Breast epithelium (tissue), 4 donors: ENCODE results near the gene BCL2L1. TPM values are rescaled to one million over a fixed set of nuclear protein-coding genes. Genes with fewer than 3 reads are reported as not detected.
A peak's percentile ranks its signal among the peaks of the same experiment; 100 is the strongest.

Experiments
- DNase-seq, 2 donors: peaks; one replicate each; pipeline ENCODE4 v3.0.0-alpha.2; 2019; ENCODE audit warnings: low spot score in 2 of 2
- H3K27ac ChIP-seq, 2 donors: fragments of 200-600 bp; sonication (generic) in 1 of 2; one replicate each; pipeline ENCODE4 v1.5.1; 2016 to 2019; ENCODE audit warnings: mild to moderate bottlenecking in 1 of 2
- H3K27me3 ChIP-seq, 2 donors: fragments of 200-600 bp; sonication (generic) in 1 of 2; one replicate each; pipeline versions ENCODE4 v1.5.1 to v1.6.0; 2017 to 2019; ENCODE audit warnings: control low read depth in 1 of 2, mild to moderate bottlenecking in 1 of 2
- H3K36me3 ChIP-seq: fragments of 200-600 bp; one replicate; pipeline ENCODE4 v1.5.1; 2019
- H3K4me1 ChIP-seq, 2 donors: fragments of 200-600 bp; sonication (generic); one replicate each; pipeline ENCODE4 v1.5.1; 2016 to 2019; ENCODE audit warnings: control low read depth in 1 of 2
- H3K4me3 ChIP-seq, 3 donors: fragments of 200-600 bp; sonication (generic); 1 replicate in 2 of 3; 2 replicates in 1 of 3; pipeline ENCODE4 v1.5.1; 2016 to 2019; ENCODE audit warnings: mild to moderate bottlenecking in 3 of 3, moderate library complexity in 2 of 3
- H3K9me3 ChIP-seq, 2 donors: fragments of 200-600 bp; sonication (generic) in 1 of 2; one replicate each; pipeline ENCODE4 v1.5.1; 2016 to 2019; ENCODE audit warnings: control low read depth in 1 of 2
- CTCF ChIP-seq, 3 donors: fragments of 450-650 bp; IDR thresholded peaks; one replicate each; pipeline ENCODE4 v1.5.1; 2016 to 2017; ENCODE audit warnings: antibody characterized with exemption in 3 of 3, mild to moderate bottlenecking in 3 of 3, moderate library complexity in 3 of 3
- POLR2A ChIP-seq: fragments of 450-650 bp; IDR thresholded peaks from one replicate; pipeline ENCODE4 v1.6.1; 2016; ENCODE audit warnings: antibody characterized with exemption, mild to moderate bottlenecking, moderate library complexity
- POLR2AphosphoS5 ChIP-seq, 3 donors: sonication (generic); formaldehyde crosslinking; IDR thresholded peaks; one replicate each; pipeline ENCODE4 v1.6.1; 2017; ENCODE audit warnings: antibody characterized with exemption in 3 of 3
- intact Hi-C: fragments of 100-400 bp; cut with DNase I; formaldehyde crosslinking; loops from one replicate; pipeline ENCODE4 v1.15.1; 2023; ENCODE audit warnings: low total_unique reads
- total RNA-seq, 3 donors: library from RNA; depleted of rRNA; stranded (reverse); fragments of >200 nt; gene quantifications; one replicate each; pipeline ENCODE4 v1.1.0, GENCODE V29; 2016

The BCL2L1 gene
- total RNA-seq, 3 donors from 2014 or later, result 95.1 to 124 (median 117) TPM

GRCh38 chr20:31746068-31746878 lies 23.6 kb upstream of the BCL2L1 start:
- H3K27ac ChIP-seq, result no peak overlapping the region
- no peaks in the 10 kb centered on the region for H3K9me3 ChIP-seq
- no peak for TF ChIP-seq CTCF (IDR thresholded peaks at IDR 0.05)
- no peak for TF ChIP-seq POLR2A
- TF ChIP-seq POLR2AphosphoS5 (IDR thresholded peaks at IDR 0.05), result no peak
- H3K36me3 ChIP-seq, result no peaks in the 10 kb centered on the region
- H3K4me3 ChIP-seq, result no peak overlapping the region
- intact Hi-C loops, result no loop called here
- H3K4me1 ChIP-seq, result no peaks in the 10 kb centered on the region
- DNase-seq, result no peak
- no peaks in the 10 kb centered on the region for H3K27me3 ChIP-seq

GRCh38 chr20:31740656-31741323 lies 18.1 kb upstream of the BCL2L1 start:
- Histone ChIP-seq H3K36me3 (no peaks in the 10 kb centered on the region), H3K27me3 (no peaks in the 10 kb centered on the region), H3K4me3 (no peak overlapping the region), H3K4me1 (no peaks in the 10 kb centered on the region), H3K27ac (no peak overlapping the region), H3K9me3 (no peaks in the 10 kb centered on the region)
- no peak for DNase-seq
- TF ChIP-seq POLR2AphosphoS5 (IDR thresholded peaks at IDR 0.05) (no peak), POLR2A (no peak), CTCF (IDR thresholded peaks at IDR 0.05) (no peak)
- intact Hi-C loops, result no loop called here

GRCh38 chr20:31740208-31740607 lies 17.5 kb upstream of the BCL2L1 start:
- H3K4me1 ChIP-seq, result no peaks in the 10 kb centered on the region
- H3K9me3 ChIP-seq, result no peaks in the 10 kb centered on the region
- H3K36me3 ChIP-seq, result no peaks in the 10 kb centered on the region
- TF ChIP-seq POLR2A, result no peak
- TF ChIP-seq CTCF (IDR thresholded peaks at IDR 0.05), result no peak
- no peak for TF ChIP-seq POLR2AphosphoS5 (IDR thresholded peaks at IDR 0.05)
- H3K27me3 ChIP-seq, result no peaks in the 10 kb centered on the region
- no peak overlapping the region for H3K27ac ChIP-seq
- DNase-seq, result no peak
- no peak overlapping the region for H3K4me3 ChIP-seq
- intact Hi-C loops, result no loop called here

GRCh38 chr20:31739550-31739977 lies 16.9 kb upstream of the BCL2L1 start:
- H3K4me3 ChIP-seq, result peak overlapping the region; percentile 53 to 78 (median 72)
- H3K27ac ChIP-seq, result peak overlapping the region; percentile 45 to 79
- DNase-seq, result no peak
- intact Hi-C loops, result no loop called here
- H3K27me3 ChIP-seq, result no peaks in the 10 kb centered on the region
- H3K36me3 ChIP-seq, result no peaks in the 10 kb centered on the region
- H3K4me1 ChIP-seq, result no peaks in the 10 kb centered on the region
- peak in 1 of 3 donors; percentile 0 for TF ChIP-seq CTCF (IDR thresholded peaks at IDR 0.05)
- TF ChIP-seq POLR2AphosphoS5 (IDR thresholded peaks at IDR 0.05), result no peak
- H3K9me3 ChIP-seq, result no peaks in the 10 kb centered on the region
